Activated naive CD4-positive, alpha-beta T cell treated with anti-CD3 and anti-CD28 coated beads, Interleukin-2, amount 50 U/mL, for 24 hours (primary cell): ENCODE data around the gene ARID4A.

Experiments used
- H3K27ac Mint-ChIP-seq: one replicate; pipeline ENCODE4 v1.8.0; 2021; ENCODE audit warnings: mild to moderate bottlenecking, mixed read lengths
- H3K27me3 Mint-ChIP-seq: one replicate; pipeline ENCODE4 v1.8.0; 2021; ENCODE audit warnings: mixed read lengths
- H3K36me3 Mint-ChIP-seq: one replicate; pipeline ENCODE4 v1.8.0; 2021; ENCODE audit warnings: mixed read lengths
- H3K4me1 Mint-ChIP-seq: one replicate; pipeline ENCODE4 v1.8.0; 2021; ENCODE audit warnings: mixed read lengths
- H3K4me3 Mint-ChIP-seq: one replicate; pipeline ENCODE4 v1.8.0; 2021; ENCODE audit warnings: mild to moderate bottlenecking, mixed read lengths
- H3K9me3 Mint-ChIP-seq: one replicate; pipeline ENCODE4 v1.8.0; 2021; ENCODE audit warnings: mixed read lengths

Gene ARID4A

DNA sequence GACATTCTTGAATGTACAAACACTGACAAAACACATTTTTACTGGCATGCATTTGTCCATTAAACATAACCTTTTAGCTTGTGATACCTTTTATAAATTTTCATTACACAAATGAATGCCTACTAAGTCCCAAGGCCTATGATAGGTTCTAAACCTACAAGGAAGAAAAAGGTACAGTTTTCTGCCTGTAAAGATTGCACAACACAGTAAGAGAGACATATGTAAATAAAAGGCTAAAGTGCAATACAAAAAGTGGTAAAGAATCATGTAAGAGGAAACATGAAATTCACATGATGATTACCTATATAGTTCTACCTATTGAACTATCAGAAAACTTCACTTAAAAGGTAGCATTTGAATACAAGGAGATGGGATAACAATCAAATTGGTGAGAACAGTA lies 14.6 kb upstream of the ARID4A start:
- Mint-ChIP-seq H3K27me3 (no peaks in the 10 kb centered on the region), H3K4me3 (no peak overlapping the region), H3K27ac (peak overlapping the region; percentile 1), H3K36me3 (peaks cover 36% of the 10 kb centered on the region), H3K4me1 (peaks cover 83% of the 10 kb centered on the region), H3K9me3 (no peaks in the 10 kb centered on the region)

DNA sequence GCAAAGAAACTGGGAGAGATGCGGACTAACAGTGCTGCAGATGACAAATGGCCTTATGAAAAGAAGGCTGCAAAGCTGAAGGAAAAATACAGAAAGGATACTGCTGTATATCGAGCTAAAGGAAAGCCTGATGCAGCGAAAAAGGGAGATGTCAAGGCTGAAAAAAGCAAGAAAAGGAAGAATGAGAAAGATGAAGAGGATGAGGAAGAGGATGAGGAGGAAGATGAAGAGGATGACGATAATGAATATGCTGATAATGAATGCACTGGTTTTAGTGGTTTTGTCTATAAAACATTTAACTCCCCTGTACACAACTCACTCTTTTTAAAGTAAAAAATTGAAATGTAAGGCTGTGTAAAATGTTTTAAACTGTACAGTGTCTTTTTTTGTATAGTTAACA lies 13.2 kb upstream of the ARID4A start:
- peaks cover 84% of the 10 kb centered on the region for H3K4me1 Mint-ChIP-seq
- no peaks in the 10 kb centered on the region for H3K9me3 Mint-ChIP-seq
- H3K4me3 Mint-ChIP-seq, result no peak overlapping the region
- peak overlapping the region; percentile 65 for H3K27ac Mint-ChIP-seq
- H3K36me3 Mint-ChIP-seq, result peaks cover 38% of the 10 kb centered on the region
- no peaks in the 10 kb centered on the region for H3K27me3 Mint-ChIP-seq

GRCh38 chr14:58287607-58288042 lies 10.7 kb upstream of the ARID4A start:
- Mint-ChIP-seq H3K27ac (peak overlapping the region; percentile 42), H3K9me3 (no peaks in the 10 kb centered on the region), H3K27me3 (no peaks in the 10 kb centered on the region), H3K4me3 (no peak overlapping the region), H3K4me1 (peaks cover 75% of the 10 kb centered on the region), H3K36me3 (peaks cover 33% of the 10 kb centered on the region)

DNA sequence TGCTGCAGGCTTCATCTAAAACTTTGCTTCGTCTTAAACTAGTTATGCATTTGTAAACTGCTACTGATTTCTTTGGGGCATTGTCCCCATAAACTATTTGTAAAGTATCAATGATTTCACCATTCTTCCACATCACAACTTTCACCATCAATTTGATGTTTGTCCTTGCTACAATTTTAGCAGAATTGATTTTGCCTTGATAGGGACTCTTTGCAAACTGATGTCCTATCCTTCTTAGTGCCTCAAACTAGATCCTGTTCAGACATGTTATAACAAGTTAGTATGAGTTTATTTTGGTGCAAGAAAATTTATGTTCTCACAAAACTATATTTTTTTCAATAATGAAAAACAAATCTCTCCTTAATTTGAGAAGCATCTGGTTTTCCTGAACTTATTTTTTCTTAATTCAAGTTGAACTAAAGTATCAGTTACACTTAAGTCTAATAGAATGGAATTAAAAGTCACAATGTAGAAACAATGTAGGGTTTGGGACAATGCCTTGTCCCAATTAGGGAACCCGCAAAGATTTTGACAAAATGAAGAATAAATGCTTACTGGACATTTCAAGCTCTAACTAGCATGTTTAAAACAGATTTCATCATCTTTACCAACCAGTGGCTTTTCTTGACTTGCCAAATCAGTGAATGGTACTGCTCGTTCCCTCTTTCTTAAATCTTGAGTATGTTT lies 10.1 kb upstream of the ARID4A start:
- H3K4me3 Mint-ChIP-seq, result no peak overlapping the region
- H3K27me3 Mint-ChIP-seq, result no peaks in the 10 kb centered on the region
- peaks cover 34% of the 10 kb centered on the region for H3K36me3 Mint-ChIP-seq

GRCh38 chr14:58291646-58292045 lies 6.7 kb upstream of the ARID4A start:
- Mint-ChIP-seq H3K27me3 (no peaks in the 10 kb centered on the region), H3K27ac (no peak overlapping the region), H3K4me1 (peaks cover 80% of the 10 kb centered on the region), H3K9me3 (no peaks in the 10 kb centered on the region), H3K4me3 (no peak overlapping the region), H3K36me3 (peaks cover 29% of the 10 kb centered on the region)

More for the DNA sequence above, 10.1 kb upstream of the ARID4A start:
- H3K4me1 Mint-ChIP-seq, result peaks cover 75% of the 10 kb centered on the region
- no peaks in the 10 kb centered on the region for H3K9me3 Mint-ChIP-seq
- peak overlapping the region; percentile 74 for H3K27ac Mint-ChIP-seq

DNA sequence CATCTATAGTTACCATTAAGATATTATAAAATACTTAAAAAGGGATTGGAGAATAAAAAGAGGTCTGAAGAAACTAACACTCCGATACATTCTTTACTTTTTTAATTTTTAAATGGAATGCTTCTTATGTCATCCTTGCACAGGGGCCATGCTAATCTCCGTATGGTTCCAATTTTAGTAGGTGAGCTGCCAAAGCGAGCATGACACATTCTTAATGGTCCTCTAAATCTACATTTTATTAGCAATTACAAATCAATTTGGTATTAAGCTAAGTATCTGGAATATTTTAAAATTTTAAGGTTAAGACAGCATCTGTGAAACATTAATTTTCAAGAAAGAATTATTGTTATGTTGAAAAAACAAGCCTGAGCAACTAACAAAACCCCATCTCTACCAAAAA lies 6.2 kb upstream of the ARID4A start:
- Mint-ChIP-seq H3K4me3 (no peak overlapping the region), H3K36me3 (peaks cover 29% of the 10 kb centered on the region), H3K27ac (no peak overlapping the region), H3K27me3 (no peaks in the 10 kb centered on the region), H3K4me1 (peaks cover 80% of the 10 kb centered on the region), H3K9me3 (no peaks in the 10 kb centered on the region)

DNA sequence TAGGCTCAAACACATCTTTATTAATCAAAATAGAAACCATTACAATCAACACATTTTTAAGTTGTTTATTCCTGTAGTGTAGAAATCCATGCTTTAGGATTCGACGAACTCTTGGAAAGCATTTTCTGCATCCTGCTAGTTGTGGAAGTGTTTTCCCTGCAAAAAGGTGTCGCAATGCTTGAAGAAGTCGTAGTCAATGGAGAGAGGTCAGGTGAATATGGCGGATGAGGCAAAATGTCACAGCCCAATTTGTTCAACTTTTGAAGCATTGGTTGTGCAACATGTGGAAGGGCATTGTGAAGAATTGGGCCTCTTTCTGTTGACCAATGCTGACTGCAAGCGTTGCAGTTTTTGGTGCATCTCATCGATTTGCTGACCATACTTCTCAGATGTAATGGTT lies 4.2 kb upstream of the ARID4A start:
- no peaks in the 10 kb centered on the region for H3K27me3 Mint-ChIP-seq
- peaks cover 18% of the 10 kb centered on the region for H3K36me3 Mint-ChIP-seq
- H3K9me3 Mint-ChIP-seq, result no peaks in the 10 kb centered on the region
- peaks cover 60% of the 10 kb centered on the region for H3K4me1 Mint-ChIP-seq
- H3K27ac Mint-ChIP-seq, result peak overlapping the region; percentile 62
- H3K4me3 Mint-ChIP-seq, result peak overlapping the region; percentile 40

DNA sequence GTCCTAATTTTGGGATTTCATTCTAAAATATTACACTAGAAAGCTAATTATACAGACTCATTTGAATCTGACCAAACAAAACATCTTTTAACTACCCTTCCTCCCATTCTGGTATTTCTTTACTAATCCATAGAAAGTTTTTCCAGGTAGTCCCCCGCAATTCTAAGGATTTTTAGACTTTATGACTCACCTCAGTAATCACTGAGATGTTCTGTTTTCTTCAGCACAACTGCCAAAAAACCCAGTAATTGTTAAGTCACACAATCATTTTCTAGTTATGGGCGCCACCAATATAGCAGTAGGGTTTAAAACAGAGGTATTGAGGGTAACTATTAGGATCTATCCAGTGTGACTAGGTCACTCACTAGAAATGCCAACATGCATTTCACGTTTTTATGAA lies 1.6 kb upstream of the ARID4A start:
- Mint-ChIP-seq H3K27me3 (no peaks in the 10 kb centered on the region), H3K9me3 (no peaks in the 10 kb centered on the region), H3K4me3 (no peak overlapping the region), H3K36me3 (peaks cover 9% of the 10 kb centered on the region), H3K27ac (no peak overlapping the region), H3K4me1 (peaks cover 58% of the 10 kb centered on the region)

GRCh38 chr14:58297412-58297761 lies 968 bp upstream of the ARID4A start:
- no peak overlapping the region for H3K27ac Mint-ChIP-seq
- H3K36me3 Mint-ChIP-seq, result peaks cover 8% of the 10 kb centered on the region
- no peaks in the 10 kb centered on the region for H3K9me3 Mint-ChIP-seq
- no peak overlapping the region for H3K4me3 Mint-ChIP-seq
- no peaks in the 10 kb centered on the region for H3K27me3 Mint-ChIP-seq
- peaks cover 59% of the 10 kb centered on the region for H3K4me1 Mint-ChIP-seq

DNA sequence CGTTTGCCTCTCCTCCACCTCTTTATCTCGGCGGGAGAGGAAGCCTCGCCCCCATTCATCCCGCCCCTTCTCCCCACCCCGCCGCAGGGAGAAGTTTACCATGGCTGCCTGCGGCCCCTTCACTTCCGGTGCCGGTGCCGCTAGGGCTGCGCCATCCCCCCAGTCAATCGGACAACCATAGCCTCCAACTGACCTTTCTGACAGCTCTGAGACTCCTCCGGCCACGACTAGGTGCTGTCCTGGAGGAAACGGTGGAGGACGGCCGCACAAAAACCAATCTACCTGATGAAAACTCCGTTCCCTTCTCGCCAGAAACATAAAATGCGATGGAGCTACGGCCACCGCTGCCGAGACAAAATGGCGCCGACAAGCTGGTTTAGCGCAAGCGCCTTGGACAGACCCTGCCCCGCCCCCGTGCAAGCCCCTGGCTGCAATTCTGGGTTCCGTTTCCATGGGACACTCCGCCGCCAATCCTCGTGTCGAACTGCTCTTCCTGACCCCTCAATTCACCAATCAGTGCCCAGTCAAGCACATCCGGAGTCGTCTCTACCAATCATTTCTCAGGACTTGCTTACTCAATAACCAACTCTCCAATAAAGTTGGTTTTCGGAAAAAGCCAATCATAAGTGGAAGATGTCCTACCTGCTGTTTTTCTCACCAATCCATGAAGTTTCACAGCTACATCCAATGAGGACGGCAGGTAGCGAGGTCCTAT lies 436 bp upstream of the ARID4A start:
- Mint-ChIP-seq H3K9me3 (no peaks in the 10 kb centered on the region), H3K27me3 (no peaks in the 10 kb centered on the region), H3K36me3 (peaks cover 5% of the 10 kb centered on the region), H3K4me3 (no peak overlapping the region), H3K27ac (no peak overlapping the region), H3K4me1 (peaks cover 57% of the 10 kb centered on the region)

- peak overlapping the region; percentile 96 for H3K4me3 Mint-ChIP-seq
- H3K4me1 Mint-ChIP-seq, result peaks cover 50% of the 10 kb centered on the region
- peaks cover 6% of the 10 kb centered on the region for H3K36me3 Mint-ChIP-seq
- peak overlapping the region; percentile 93 for H3K27ac Mint-ChIP-seq
- H3K27me3 Mint-ChIP-seq, result no peaks in the 10 kb centered on the region
- no peaks in the 10 kb centered on the region for H3K9me3 Mint-ChIP-seq
Observed at GRCh38 chr14:58299401-58300330, 1.3 kb downstream of the ARID4A start.

- no peaks in the 10 kb centered on the region for H3K27me3 Mint-ChIP-seq
- H3K4me3 Mint-ChIP-seq, result no peak overlapping the region
- peaks cover 7% of the 10 kb centered on the region for H3K36me3 Mint-ChIP-seq
- no peaks in the 10 kb centered on the region for H3K9me3 Mint-ChIP-seq
- peaks cover 47% of the 10 kb centered on the region for H3K4me1 Mint-ChIP-seq
- no peak overlapping the region for H3K27ac Mint-ChIP-seq
Observed at GRCh38 chr14:58301416-58301815, 3.1 kb downstream of the ARID4A start.

DNA sequence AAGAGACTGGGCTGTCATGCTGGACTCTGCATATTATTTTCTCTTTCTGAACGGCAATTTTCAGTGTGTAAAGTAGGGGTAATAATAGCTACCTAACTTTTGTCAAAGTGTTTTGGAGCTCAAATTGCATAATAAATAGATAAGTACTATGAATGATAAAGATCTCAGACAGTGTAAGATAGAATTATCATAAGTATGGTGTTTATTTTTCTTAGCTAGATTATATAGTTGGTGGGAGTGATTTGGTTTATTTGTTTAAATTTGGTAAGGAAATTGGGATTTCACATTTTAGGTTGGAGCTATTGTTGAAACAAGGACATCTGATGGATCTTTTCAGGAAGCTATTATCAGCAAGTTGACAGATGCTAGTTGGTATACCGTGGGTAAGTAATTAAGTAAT lies 7.4 kb downstream of the ARID4A start:
- H3K27me3 Mint-ChIP-seq, result no peaks in the 10 kb centered on the region
- H3K9me3 Mint-ChIP-seq, result no peaks in the 10 kb centered on the region
- H3K27ac Mint-ChIP-seq, result peak overlapping the region; percentile 14
- H3K36me3 Mint-ChIP-seq, result peaks cover 12% of the 10 kb centered on the region
- no peak overlapping the region for H3K4me3 Mint-ChIP-seq
- peaks cover 48% of the 10 kb centered on the region for H3K4me1 Mint-ChIP-seq

DNA sequence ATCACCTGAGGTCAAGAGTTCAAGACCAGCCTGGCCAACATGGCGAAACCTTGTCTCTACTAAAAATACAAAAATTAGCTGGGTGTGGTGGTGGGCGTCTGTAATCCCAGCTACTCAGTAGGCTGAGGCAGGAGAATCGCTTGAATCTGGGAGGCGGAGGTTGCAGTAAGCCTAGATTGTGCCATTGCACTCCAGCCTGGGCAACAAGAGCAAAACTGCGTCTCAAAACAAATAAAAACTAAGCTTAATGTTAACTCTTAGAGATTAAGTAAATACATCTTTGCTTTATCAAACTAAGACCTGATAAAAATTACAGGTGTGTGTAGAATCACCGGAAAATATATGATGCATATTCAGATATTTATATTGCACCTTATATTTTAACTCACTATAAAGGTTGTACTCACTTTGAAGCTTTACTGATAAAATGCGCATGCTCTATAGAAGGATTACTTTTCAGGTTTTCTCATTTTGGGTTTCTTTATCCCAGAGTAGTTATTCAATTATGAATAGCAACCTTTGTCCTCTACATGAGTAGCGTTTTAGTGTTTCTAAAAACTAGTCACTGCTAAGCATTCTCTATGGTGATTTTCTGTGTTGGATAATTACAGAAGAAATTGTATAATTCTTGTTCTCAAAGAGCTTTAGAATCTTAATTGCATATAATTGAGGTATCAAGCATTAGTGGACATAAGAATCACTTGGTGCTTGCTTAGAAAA lies 9.4 kb downstream of the ARID4A start:
- Mint-ChIP-seq H3K36me3 (peaks cover 12% of the 10 kb centered on the region), H3K4me3 (no peak overlapping the region), H3K4me1 (peaks cover 40% of the 10 kb centered on the region), H3K9me3 (no peaks in the 10 kb centered on the region), H3K27me3 (no peaks in the 10 kb centered on the region), H3K27ac (no peak overlapping the region)

- peaks cover 8% of the 10 kb centered on the region for H3K36me3 Mint-ChIP-seq
- no peaks in the 10 kb centered on the region for H3K9me3 Mint-ChIP-seq
- peaks cover 38% of the 10 kb centered on the region for H3K4me1 Mint-ChIP-seq
- H3K4me3 Mint-ChIP-seq, result no peak overlapping the region
- H3K27ac Mint-ChIP-seq, result peak overlapping the region; percentile 74
- no peaks in the 10 kb centered on the region for H3K27me3 Mint-ChIP-seq
Observed at GRCh38 chr14:58309086-58309485, 10.7 kb downstream of the ARID4A start.
